SK-N-SH (cell line): ENCODE measurements around the gene DR1. TPM values are rescaled to one million over a fixed set of nuclear protein-coding genes. Genes with fewer than 3 reads are reported as not detected.

ENCODE experiments used
- CTCF ChIA-PET: fragments of 300-600, 350-600 bp; formaldehyde crosslinking; extraction: SDS; loops from one replicate; lab custom pipeline; 2021; lab: Yijun Ruan, JAX
- POLR2A ChIA-PET: fragments of 350-600 bp; sonication (Branson Sonifier 250); formaldehyde crosslinking; extraction: SDS; loops from one replicate; lab custom pipeline; 2020; ENCODE audit warnings: antibody characterized with exemption, inconsistent platforms; lab: Yijun Ruan, JAX
- DNase-seq: peaks from one replicate; pipeline ENCODE4 v3.0.0; 2012
- H2AFZ ChIP-seq: fragments of 200-600 bp; sonication (generic); 2 replicates; pipeline ENCODE4 v1.8.1; 2016; ENCODE audit warnings: antibody characterized with exemption, mild to moderate bottlenecking, low read depth
- H3F3A ChIP-seq: fragments of 200-600 bp; sonication (generic); replicated peaks from 2 replicates; pipeline ENCODE3; 2016; ENCODE audit warnings: antibody characterized with exemption, mild to moderate bottlenecking; ENCODE audit not compliant: insufficient read depth
- H3K27ac ChIP-seq, 2 experiments: fragments of 200-500 bp in 1 of 2; fragments of 200-600 bp in 1 of 2; sonication (Bioruptor generic) in 1 of 2; sonication (generic), shearing (Covaris generic) in 1 of 2; 2 replicates each; pipeline versions ENCODE4 v1.5.1 to v1.6.1; 2014 to 2016; ENCODE audit warnings: low read depth in 2 of 2, inconsistent platforms in 1 of 2, low read length in 1 of 2, mild to moderate bottlenecking in 1 of 2, mixed read lengths in 1 of 2
- H3K27me3 ChIP-seq: fragments of 200-600 bp; sonication (generic), shearing (Covaris generic); 2 replicates; pipeline ENCODE4 v1.6.1; 2016; ENCODE audit warnings: mixed run types; ENCODE audit not compliant: insufficient read depth
- H3K36me3 ChIP-seq, 2 experiments: fragments of 200-500 bp in 1 of 2; fragments of 200-600 bp in 1 of 2; sonication (Bioruptor generic) in 1 of 2; sonication (generic) in 1 of 2; replicated peaks in 1 of 2; 2 replicates each; pipeline versions ENCODE3 to v1.5.1; 2014 to 2016; ENCODE audit warnings: low read length in 1 of 2, mild to moderate bottlenecking in 1 of 2; ENCODE audit not compliant: insufficient read depth in 2 of 2, control insufficient read depth in 1 of 2
- H3K4me1 ChIP-seq, 2 experiments: fragments of 200-500 bp in 1 of 2; fragments of 200-600 bp in 1 of 2; sonication (Bioruptor generic) in 1 of 2; sonication (generic), shearing (Covaris generic) in 1 of 2; 2 replicates each; pipeline versions ENCODE4 v1.5.1 to v1.6.1; 2014 to 2016; ENCODE audit warnings: low read depth in 1 of 2, low read length in 1 of 2, mixed run types in 1 of 2; ENCODE audit not compliant: insufficient read depth in 2 of 2, control insufficient read depth in 1 of 2
- H3K4me2 ChIP-seq: fragments of 200-600 bp; sonication (generic), shearing (Covaris generic); 2 replicates; pipeline ENCODE4 v1.6.1; 2017; ENCODE audit warnings: mixed run types
- H3K4me3 ChIP-seq, 2 experiments: fragments of 200-500 bp in 1 of 2; fragments of 200-600 bp in 1 of 2; sonication (Bioruptor generic) in 1 of 2; sonication (generic), shearing (Covaris generic) in 1 of 2; 2 replicates each; pipeline versions ENCODE4 v1.5.1 to v1.8.1; 2014 to 2016; ENCODE audit warnings: low read depth in 2 of 2, inconsistent platforms in 1 of 2, low read length in 1 of 2, mild to moderate bottlenecking in 1 of 2, mixed read lengths in 1 of 2, moderate library complexity in 1 of 2
- H3K79me2 ChIP-seq: fragments of 200-600 bp; sonication (generic); 2 replicates; pipeline ENCODE4 v1.8.1; 2017; ENCODE audit warnings: mild to moderate bottlenecking; ENCODE audit not compliant: insufficient read depth
- H3K9ac ChIP-seq: fragments of 200-600 bp; sonication (generic); 2 replicates; pipeline ENCODE4 v1.6.1; 2017; ENCODE audit warnings: mixed run types
- H3K9me2 ChIP-seq: fragments of 200-600 bp; sonication (generic); 2 replicates; pipeline ENCODE4 v1.6.1; 2017; ENCODE audit warnings: mixed run types
- H3K9me3 ChIP-seq: fragments of 200-600 bp; sonication (generic); 2 replicates; pipeline ENCODE4 v1.6.1; 2017; ENCODE audit warnings: mixed run types, mild to moderate bottlenecking, moderate library complexity
- H4K20me1 ChIP-seq: fragments of 200-600 bp; sonication (generic); 2 replicates; pipeline ENCODE4 v1.6.1; 2017; ENCODE audit warnings: mild to moderate bottlenecking, mixed run types; ENCODE audit not compliant: insufficient read depth
- EZH2phosphoT487 ChIP-seq: fragments of 200-600 bp; sonication (generic); IDR thresholded peaks from 2 replicates; pipeline ENCODE4 v1.6.1; 2017; ENCODE audit warnings: low read depth, mixed run types, mild to moderate bottlenecking, antibody characterized with exemption, moderate library complexity, borderline replicate concordance
- FOXJ3 ChIP-seq: sonication (generic); formaldehyde crosslinking; IDR thresholded peaks from 2 replicates; pipeline ENCODE4 v1.5.1; 2020; ENCODE audit warnings: mild to moderate bottlenecking, missing genetic modification reagents
- GABPA ChIP-seq: IDR thresholded peaks from 2 replicates; pipeline ENCODE4 v1.4.0; 2012; ENCODE audit warnings: low read depth, mild to moderate bottlenecking
- MXI1 ChIP-seq: IDR thresholded peaks from 2 replicates; pipeline ENCODE4 v1.6.1; 2012; ENCODE audit warnings: mild to moderate bottlenecking, low read depth, low read length, improper control_type of control experiment
- POLR2AphosphoS5 ChIP-seq: IDR thresholded peaks from 2 replicates; pipeline ENCODE4 v1.6.1; 2012; ENCODE audit warnings: low read depth, low read length
- RAD21 ChIP-seq: IDR thresholded peaks from 2 replicates; pipeline ENCODE4 v1.6.1; 2012; ENCODE audit warnings: mild to moderate bottlenecking, low read length
- RXRA ChIP-seq: IDR thresholded peaks from 2 replicates; pipeline ENCODE4 v1.4.0; 2012; ENCODE audit warnings: low read depth, mild to moderate bottlenecking, borderline replicate concordance
- SIN3A ChIP-seq: IDR thresholded peaks from 2 replicates; pipeline ENCODE4 v1.6.1; 2012; ENCODE audit warnings: low read depth, mild to moderate bottlenecking, low read length, moderate library complexity, borderline replicate concordance
- YY1 ChIP-seq: IDR thresholded peaks from 2 replicates; pipeline ENCODE4 v1.4.0; 2012; ENCODE audit warnings: low read depth, mild to moderate bottlenecking
- WGBS: methylation state at CpG from one replicate; pipeline ENCODE4 v1.1.6; 2017; ENCODE audit warnings: low lambda C conversion rate; 5-methylcytosine and 5-hydroxymethylcytosine counted together
- polyA plus RNA-seq, 3 experiments: library from polyadenylated mRNA; depleted of rRNA; stranded (reverse); fragments of >200 nt; gene quantifications; 2 replicates each; pipeline ENCODE4 v1.2.3, GENCODE V29; 2012
- TF ChIP-seq, protein P1 (sequence below): IDR thresholded peaks from 2 replicates; pipeline ENCODE4 v1.6.1; 2012; ENCODE audit warnings: mild to moderate bottlenecking, low read depth, low read length, moderate library complexity
- TF ChIP-seq, protein P2 (sequence below): IDR thresholded peaks from 2 replicates; pipeline ENCODE4 v1.4.0; 2012; ENCODE audit warnings: low read depth, borderline replicate concordance
- TF ChIP-seq, protein P3 (sequence below): fragments of 150-350 bp; IDR thresholded peaks from 2 replicates; pipeline ENCODE4 v1.6.1; 2016; ENCODE audit warnings: mild to moderate bottlenecking, low read depth, low read length
- TF ChIP-seq, protein P4 (sequence below): IDR thresholded peaks from 2 replicates; pipeline ENCODE4; 2012

The DR1 gene
- polyA plus RNA-seq, 1 of the 3 experiments (the other 2 are of a cell fraction), result 12.8 TPM

DNA sequence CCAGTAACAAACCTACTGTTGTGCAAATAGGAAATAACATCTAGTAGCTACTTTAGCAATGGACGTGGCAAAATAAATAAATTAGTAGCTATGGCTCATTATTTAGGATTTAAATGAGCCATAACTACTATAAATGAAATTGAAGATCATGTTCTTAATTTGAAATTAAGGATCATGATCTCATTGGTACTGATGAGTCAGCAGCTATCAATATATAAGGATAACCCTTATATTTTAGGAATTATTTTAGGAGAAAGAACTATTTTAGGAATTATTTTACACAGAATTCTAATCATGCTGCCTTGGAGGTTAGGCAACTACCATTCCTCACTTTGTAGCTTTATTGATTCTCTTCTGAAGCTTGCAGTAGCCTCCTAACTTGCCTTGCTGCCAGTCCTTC lies 24.0 kb downstream of the DR1 start:
- POLR2A ChIA-PET, result no interaction called here
- H3K4me3 ChIP-seq, result no peak overlapping the region

DNA sequence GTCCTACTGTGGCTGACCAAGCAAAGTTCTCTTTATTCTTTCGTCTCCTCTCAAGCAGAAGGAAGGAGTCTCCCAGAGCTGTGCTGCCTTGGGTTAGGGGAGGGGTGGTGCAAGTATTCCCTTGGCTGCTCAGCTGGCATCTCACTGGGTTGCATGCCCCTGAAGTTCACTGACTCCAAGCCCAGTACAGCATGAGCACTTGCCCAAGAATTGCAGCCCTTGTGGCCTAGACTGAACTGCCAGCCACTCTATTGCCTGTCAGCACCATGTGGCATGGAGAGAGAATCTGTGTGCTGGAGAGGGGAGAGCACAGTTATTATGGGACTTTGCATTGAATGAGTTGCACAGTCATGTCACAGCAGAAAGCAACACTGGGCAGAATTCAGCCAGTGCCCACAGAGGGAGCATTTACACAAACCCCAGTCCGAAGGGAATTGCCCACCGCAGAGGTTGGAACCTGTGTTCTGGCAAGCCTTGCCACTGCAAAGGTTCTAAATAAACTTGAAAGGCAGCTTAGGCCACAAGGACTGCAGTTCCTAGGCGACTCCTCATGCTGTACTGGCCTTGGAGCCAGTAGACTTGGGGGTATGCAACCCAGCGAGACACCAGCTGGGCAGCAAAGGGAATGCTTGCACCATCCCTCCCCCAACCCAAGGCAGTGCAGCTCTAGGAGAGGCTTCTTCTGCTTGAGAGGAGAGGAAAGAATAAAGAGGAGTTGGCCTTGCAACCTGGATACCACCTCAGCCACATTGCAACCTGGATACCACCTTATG lies 28.8 kb downstream of the DR1 start:
- POLR2A ChIA-PET, result no interaction called here
- no peaks in the 10 kb centered on the region for H3K27me3 ChIP-seq

More for the DNA sequence above, 24.0 kb downstream of the DR1 start:
- H3K9me3 ChIP-seq, result no peaks in the 10 kb centered on the region
- no peak for TF ChIP-seq RAD21
- TF ChIP-seq, protein P1, sequence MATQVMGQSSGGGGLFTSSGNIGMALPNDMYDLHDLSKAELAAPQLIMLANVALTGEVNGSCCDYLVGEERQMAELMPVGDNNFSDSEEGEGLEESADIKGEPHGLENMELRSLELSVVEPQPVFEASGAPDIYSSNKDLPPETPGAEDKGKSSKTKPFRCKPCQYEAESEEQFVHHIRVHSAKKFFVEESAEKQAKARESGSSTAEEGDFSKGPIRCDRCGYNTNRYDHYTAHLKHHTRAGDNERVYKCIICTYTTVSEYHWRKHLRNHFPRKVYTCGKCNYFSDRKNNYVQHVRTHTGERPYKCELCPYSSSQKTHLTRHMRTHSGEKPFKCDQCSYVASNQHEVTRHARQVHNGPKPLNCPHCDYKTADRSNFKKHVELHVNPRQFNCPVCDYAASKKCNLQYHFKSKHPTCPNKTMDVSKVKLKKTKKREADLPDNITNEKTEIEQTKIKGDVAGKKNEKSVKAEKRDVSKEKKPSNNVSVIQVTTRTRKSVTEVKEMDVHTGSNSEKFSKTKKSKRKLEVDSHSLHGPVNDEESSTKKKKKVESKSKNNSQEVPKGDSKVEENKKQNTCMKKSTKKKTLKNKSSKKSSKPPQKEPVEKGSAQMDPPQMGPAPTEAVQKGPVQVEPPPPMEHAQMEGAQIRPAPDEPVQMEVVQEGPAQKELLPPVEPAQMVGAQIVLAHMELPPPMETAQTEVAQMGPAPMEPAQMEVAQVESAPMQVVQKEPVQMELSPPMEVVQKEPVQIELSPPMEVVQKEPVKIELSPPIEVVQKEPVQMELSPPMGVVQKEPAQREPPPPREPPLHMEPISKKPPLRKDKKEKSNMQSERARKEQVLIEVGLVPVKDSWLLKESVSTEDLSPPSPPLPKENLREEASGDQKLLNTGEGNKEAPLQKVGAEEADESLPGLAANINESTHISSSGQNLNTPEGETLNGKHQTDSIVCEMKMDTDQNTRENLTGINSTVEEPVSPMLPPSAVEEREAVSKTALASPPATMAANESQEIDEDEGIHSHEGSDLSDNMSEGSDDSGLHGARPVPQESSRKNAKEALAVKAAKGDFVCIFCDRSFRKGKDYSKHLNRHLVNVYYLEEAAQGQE, result no peak
- TF ChIP-seq, all 33 proteins: peak for 0
- no peaks in the 10 kb centered on the region for H3K27me3 ChIP-seq
- no peak overlapping the region for H3K27ac ChIP-seq
- H3F3A ChIP-seq, result peaks cover 12% of the 10 kb centered on the region
- peaks cover 27 to 44% of the 10 kb centered on the region in 2 experiments for H3K36me3 ChIP-seq
- peaks cover 24% of the 10 kb centered on the region for H3K79me2 ChIP-seq
- DNase-seq, result no peak
- no peak overlapping the region for H3K9ac ChIP-seq
- no peaks in the 10 kb centered on the region for H3K9me2 ChIP-seq
- CTCF ChIA-PET, result interaction anchor here (0.7 to 1.2 kb wide), 2 partner anchors 65 to 307 kb away, joined by 3 to 6 read pairs; no protein-coding TSS in a partner anchor
- H3K4me2 ChIP-seq, result no peak overlapping the region
- WGBS, result 90% methylated on average over 1 of the region's 1 CpG
- H2AFZ ChIP-seq, result no peak overlapping the region
- H4K20me1 ChIP-seq, result no peaks in the 10 kb centered on the region
- no peaks in the 10 kb centered on the region for H3K4me1 ChIP-seq

DNA sequence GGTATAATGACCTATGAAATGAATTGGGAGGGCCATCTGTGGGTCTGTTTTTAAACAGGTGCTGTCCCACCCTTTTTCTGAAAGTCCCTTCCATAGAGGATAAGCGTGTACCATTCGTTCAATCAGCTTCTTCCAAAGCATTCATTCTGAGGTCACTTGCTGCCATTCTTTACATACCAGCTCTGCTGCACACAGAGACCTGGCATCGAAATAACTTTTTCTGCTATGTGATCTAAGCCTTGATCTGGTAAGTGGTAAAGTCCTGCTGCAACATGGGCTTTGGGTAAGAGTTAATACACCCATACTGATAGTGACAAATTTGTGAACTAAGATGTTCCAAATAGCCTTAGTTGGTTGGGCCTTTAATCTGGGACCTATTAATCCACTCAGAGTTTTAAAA lies 38.9 kb downstream of the DR1 start:
- ChIA-PET CTCF (no interaction called here), POLR2A (no interaction called here)
- Histone ChIP-seq H3K9me3 (no peaks in the 10 kb centered on the region), H3K4me2 (no peak overlapping the region), H2AFZ (no peak overlapping the region), H3K36me3 (no peaks in the 10 kb centered on the region), H3K4me1 (no peaks in the 10 kb centered on the region), H3K4me3 (no peak overlapping the region), H3K79me2 (no peaks in the 10 kb centered on the region), H3K27ac (no peak overlapping the region), H3K27me3 (no peaks in the 10 kb centered on the region), H3K9me2 (no peaks in the 10 kb centered on the region), H3K9ac (no peak overlapping the region), H4K20me1 (no peaks in the 10 kb centered on the region), H3F3A (no peaks in the 10 kb centered on the region)
- DNase-seq, result no peak
- 78% methylated on average over 3 of the region's 3 CpGs for WGBS
- TF ChIP-seq, protein P2, sequence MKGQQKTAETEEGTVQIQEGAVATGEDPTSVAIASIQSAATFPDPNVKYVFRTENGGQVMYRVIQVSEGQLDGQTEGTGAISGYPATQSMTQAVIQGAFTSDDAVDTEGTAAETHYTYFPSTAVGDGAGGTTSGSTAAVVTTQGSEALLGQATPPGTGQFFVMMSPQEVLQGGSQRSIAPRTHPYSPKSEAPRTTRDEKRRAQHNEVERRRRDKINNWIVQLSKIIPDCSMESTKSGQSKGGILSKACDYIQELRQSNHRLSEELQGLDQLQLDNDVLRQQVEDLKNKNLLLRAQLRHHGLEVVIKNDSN, result no peak
- TF ChIP-seq SIN3A, result no peak
- TF ChIP-seq EZH2phosphoT487, result no peak
- TF ChIP-seq MXI1, result no peak
- TF ChIP-seq, protein P3, sequence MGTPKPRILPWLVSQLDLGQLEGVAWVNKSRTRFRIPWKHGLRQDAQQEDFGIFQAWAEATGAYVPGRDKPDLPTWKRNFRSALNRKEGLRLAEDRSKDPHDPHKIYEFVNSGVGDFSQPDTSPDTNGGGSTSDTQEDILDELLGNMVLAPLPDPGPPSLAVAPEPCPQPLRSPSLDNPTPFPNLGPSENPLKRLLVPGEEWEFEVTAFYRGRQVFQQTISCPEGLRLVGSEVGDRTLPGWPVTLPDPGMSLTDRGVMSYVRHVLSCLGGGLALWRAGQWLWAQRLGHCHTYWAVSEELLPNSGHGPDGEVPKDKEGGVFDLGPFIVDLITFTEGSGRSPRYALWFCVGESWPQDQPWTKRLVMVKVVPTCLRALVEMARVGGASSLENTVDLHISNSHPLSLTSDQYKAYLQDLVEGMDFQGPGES, result no peak
- TF ChIP-seq POLR2AphosphoS5, result no peak
- no peak for TF ChIP-seq YY1
- no peak for TF ChIP-seq RXRA
- TF ChIP-seq, protein P4, sequence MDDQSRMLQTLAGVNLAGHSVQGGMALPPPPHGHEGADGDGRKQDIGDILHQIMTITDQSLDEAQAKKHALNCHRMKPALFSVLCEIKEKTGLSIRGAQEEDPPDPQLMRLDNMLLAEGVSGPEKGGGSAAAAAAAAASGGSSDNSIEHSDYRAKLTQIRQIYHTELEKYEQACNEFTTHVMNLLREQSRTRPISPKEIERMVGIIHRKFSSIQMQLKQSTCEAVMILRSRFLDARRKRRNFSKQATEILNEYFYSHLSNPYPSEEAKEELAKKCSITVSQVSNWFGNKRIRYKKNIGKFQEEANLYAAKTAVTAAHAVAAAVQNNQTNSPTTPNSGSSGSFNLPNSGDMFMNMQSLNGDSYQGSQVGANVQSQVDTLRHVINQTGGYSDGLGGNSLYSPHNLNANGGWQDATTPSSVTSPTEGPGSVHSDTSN, result no peak
- no peak for TF ChIP-seq FOXJ3
- no peak for TF ChIP-seq GABPA

More for the DNA sequence above, 28.8 kb downstream of the DR1 start:
- no CpG with 5 or more reads among the region's 5 CpGs for WGBS
- DNase-seq, result no peak
- no peak overlapping the region for H3K9ac ChIP-seq
- no peak overlapping the region for H2AFZ ChIP-seq
- no peaks in the 10 kb centered on the region for H3K79me2 ChIP-seq
- H4K20me1 ChIP-seq, result no peaks in the 10 kb centered on the region
- no peaks in the 10 kb centered on the region for H3K4me1 ChIP-seq
- H3K4me2 ChIP-seq, result no peak overlapping the region
- CTCF ChIA-PET, result no interaction called here
- no peaks in the 10 kb centered on the region for H3K9me2 ChIP-seq
- TF ChIP-seq RAD21 (no peak), RXRA (no peak), POLR2AphosphoS5 (no peak)
- no peak overlapping the region for H3K27ac ChIP-seq
- H3K4me3 ChIP-seq, result no peak overlapping the region
- peaks cover under 1 to 16% of the 10 kb centered on the region in 2 experiments for H3K36me3 ChIP-seq
- H3F3A ChIP-seq, result no peaks in the 10 kb centered on the region
- H3K9me3 ChIP-seq, result no peaks in the 10 kb centered on the region
